ENCODE data around the gene CNIH1.

DNA sequence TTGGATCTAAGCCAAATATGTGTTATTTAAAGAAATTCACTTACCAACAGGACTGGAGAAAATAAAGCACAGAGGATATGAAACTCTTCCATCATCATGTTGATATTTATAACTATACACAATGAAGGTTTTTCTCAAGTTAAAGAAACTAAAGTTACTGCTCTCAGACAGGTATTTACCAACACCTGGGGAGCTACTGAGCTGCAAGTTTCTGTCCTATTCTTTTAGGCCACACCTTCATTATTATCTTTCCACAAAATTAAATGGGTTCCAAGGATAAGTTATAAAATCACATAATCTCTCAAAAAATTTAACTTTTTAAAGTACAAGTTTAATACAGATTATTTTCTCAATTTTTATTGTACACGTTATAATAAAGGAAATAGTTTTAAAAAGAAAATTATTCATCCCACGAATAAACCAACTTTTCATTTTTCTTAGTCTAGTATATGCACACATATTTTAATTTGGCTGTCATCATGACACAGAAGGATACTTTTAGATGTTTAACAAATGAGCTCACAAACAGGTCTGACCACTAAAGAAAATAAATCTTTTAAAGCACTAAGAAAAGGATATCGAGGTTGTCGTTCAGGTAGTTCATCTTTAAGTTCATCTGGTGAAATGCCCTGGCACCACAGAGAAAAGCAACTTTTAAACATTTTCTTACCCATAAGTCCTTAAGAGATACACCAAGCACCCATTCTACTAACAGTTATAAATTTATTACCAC is 39.8 kb upstream of the CNIH1 start:
- TF ChIP-seq CTCF (IDR thresholded peaks at IDR 0.05) (no peak), POLR2A (IDR thresholded peaks at IDR 0.05) (no peak)
